COLO668 (cell line): Measurements from ENCODE around the gene MAST3.

Experiments
- DNase-seq: peaks from one replicate; lab custom pipeline; 2025; ENCODE audit not compliant: unreplicated experiment; lab: John Stamatoyannopoulos, UW

Gene MAST3

DNA sequence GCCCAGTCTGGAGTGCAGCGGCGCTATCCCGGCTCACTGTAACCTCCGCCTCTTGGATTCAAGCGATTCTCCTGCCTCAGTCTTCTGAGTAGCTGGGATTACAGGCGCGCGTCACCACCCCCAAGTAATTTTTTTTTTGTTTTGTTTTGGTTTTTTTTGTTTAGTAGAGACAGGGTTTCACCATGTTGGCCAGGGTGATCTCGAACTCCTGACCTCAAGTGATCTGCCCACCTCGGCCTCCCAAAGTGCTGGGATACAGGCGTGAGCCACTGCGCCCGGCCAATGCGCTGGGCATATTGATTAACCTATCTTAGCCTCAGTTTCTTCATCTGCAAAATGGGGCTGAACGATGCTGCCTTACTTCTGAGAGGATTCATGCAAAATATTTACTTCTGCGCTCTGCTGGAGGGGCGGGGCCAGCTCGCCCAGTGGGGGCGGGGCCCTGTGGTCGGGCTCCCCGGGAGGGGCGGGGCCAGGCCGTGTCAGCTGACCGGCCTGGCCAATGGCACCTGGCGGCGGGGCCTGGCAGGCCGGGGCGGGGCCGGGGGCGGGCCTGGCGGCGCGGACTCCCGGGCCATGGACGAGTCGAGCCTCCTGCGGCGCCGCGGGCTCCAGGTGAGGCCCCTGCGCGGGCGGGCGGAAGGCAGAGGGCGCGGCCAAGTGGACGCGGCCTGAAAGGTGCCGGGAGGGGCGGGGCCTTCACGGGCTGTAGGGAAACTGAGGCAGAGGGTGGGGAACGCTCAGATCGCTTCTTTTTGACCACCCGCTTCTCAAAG, at the start of gene MAST3:
MAST3 (plus strand) TSS at position 562 of the 776 bp plus-strand sequence; CDS start at position 577, 15 bp downstream.
- peak; percentile 83 for DNase-seq

DNA sequence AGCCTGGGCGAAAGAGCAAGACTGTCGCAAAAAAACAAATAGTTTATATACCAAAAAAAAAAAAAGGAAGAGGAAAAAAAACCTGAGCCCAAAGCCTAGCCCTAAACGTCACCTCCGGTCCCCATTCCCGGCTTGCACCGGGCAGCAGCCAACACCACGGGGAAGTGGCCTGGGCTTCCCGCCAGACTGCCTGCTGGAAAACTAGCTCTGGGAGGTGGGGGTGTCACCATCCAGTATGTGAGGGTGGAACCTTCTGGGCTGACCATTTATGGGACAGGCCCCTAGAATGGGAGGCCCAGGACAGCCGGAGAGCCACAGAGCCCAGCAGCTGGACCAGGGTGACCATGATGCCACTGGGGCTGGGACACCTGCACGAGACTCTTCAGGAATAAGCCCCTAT, 48.2 kb upstream of the MAST3 start:
- no peak for DNase-seq

DNA sequence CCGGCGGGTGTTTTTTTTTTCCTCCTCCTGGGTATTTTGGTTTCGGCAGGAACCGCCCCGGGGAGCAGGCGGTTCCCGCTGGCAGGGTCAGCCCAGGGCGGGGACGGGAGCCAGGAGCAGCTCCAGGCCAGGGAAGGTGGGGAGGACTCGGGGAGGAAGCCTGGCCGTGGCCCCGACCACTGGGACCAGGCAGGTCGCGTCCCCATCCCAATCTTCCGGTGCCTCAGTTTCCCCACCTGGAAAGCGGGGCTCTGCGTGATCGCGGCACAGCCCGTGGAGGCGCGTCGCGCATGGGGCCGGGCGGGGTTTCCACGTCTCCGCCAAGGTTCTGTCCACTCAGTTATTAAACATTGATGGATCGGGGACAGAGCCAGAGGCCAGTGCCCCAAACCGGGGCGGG, 45.7 kb upstream of the MAST3 start:
- DNase-seq, result no peak

DNA sequence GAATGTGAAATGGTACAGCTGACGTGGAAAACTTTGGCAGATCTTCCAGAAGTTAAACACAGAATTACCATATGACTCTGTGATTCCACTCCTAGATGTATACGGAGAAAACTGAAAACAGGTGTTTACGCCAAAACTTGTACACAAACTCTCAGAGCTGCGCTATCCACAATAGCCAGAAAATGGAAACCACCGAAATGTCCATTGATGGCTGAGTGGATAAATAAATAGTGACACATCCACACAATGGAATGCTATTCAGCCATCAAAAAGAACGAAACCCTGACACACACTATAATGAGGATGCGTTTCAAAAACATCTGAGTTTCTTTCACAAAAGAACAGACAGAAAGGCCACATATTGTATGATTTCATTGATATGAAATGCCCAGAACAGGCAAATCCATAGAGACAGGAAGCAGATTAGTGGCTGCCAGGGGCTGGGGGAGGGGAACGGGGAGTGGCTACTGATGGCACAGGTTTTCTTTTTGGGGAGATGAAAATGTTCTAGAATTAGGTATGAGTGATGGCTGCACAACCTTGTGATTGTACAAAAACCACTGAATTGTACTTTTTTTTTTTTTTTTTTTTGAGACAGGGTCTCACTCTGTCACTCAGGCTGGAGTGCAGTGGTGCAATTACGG, 43.9 kb upstream of the MAST3 start:
- no peak for DNase-seq

DNA sequence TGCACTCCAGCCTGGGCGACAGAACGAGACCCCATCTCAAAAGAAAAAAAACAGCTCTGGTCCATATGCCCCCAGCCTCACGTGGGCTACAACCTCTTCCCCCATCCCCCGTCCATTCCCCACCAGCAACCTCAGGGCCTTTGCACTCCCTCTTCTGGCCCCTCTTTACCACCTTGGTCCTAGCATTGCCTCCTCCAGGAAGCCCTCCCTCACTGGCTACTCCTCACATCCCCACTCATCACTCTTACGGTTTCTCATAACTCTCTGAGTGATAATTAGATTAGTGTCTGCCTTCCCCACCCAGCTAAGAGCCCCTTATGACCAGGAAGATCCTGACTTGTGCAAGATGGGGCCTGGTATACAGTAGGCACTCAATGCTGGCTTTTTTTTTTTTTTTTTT, 41.6 kb upstream of the MAST3 start:
- no peak for DNase-seq

DNA sequence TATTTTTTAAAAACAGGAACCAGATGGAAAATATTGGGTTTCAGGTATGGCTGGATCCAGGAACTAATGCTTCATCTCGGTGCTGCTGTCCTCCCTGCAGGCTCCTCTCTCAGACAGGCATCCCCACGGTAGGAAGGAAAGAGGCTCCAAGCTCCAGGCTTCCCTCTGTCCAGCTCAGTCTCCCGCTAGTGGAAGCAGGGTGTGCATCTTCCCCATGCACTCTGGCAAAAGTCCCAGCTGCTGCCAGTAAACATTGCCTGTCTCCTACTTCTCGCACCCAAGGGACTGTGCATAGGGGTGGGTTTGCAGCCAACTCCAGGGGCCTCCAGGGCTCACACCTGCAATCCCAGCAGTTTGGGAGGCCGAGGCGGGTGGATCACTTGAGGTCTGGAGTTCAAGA, 40.0 kb upstream of the MAST3 start:
- no peak for DNase-seq

DNA sequence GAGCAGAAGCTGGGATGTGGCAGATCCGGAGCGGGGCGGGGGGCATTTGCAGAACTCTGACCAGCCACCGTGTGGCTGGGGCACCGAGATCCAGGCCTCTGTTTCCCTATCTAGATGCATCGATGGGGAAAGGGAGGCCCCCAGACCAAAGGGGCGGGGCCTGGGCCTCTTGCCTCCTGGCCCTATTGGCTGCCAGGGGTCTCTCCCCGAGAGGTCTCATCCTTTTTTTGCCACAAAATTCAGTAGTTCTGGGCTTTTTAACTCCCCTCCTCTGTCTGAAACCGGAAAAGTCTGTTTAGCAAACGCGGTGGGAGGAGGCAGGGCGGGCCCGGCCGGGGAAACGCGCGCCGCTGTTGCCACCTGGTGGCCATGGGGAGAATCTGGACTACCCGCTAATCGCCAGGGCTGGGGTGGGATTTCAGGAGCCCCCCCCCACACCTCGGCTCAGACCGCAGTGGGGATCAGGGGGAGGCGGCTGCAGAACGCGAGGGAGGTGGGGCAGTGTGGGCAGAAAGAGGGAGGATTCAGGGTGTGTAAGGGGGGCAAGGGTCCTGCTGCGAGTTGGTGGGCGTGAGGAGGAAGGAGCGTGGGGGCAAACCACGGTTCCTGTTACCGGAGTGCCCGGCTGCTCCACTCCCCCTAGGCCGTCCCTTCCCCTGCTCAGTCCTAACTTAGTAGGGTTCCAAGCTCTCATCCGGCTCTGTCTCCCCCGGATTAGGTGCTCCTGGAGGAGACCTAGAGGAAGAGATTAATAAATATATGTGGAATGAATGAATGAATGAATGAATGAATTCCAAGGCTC, 39.2 kb upstream of the MAST3 start:
- peak; percentile 71 for DNase-seq

DNA sequence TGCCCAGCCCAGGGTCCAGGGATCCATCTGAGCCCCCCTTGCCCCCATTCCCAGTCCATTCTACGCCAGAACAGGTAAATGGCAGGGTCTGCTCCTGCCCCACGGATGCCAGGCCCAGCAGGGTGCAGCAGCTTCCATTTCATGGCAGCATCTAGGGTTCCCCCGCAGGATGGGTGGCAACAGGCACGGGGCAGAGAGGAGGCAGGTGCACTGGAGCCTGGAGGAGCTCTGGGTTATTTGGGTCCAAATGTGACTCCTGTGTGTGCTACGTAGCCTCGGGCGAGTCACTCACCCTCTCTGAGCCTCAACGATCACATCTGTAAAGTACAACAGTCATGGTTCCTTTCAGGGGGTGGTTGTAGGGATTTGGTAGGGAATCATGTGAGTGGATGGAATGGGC, 38.3 kb upstream of the MAST3 start:
- no peak for DNase-seq

DNA sequence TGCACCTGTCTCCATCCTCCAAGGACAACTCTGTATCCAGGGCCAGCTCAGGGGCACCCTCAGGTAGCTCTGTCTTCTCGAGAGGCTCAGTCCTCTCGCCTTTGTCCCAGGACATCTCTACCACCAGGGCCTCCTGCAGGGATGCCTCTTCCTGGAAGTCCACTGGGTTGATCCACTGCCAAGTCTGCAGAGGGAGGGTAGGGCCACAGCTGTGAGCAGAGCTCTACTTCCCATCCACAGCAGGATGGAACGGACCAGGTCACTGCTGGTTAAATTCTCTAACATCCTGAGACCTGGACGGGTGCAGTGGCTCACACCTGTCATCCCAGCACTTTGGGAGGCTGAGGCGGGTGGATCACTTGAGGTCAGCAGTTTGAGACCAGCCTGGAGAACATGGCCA, 37.7 kb upstream of the MAST3 start:
- DNase-seq, result no peak

DNA sequence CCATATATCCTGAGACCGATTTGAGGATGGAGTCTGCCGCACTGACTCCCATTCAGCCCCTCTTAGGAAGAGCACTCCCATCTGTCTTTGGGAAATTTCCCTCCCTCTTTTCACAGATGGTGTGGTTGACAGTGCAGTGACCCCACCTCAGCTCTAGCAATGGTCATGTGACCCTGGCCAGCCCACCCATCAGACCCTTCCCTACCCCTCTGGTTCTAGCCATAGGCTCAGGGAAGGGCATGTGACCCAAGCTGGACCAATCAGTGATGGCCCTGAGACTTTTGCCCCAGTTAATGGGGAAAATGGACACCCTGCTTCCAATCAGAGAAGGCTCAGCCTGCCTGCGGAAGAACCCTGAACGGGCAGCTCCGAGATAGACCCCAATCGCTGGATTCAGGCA, 37.1 kb upstream of the MAST3 start:
- no peak for DNase-seq

DNA sequence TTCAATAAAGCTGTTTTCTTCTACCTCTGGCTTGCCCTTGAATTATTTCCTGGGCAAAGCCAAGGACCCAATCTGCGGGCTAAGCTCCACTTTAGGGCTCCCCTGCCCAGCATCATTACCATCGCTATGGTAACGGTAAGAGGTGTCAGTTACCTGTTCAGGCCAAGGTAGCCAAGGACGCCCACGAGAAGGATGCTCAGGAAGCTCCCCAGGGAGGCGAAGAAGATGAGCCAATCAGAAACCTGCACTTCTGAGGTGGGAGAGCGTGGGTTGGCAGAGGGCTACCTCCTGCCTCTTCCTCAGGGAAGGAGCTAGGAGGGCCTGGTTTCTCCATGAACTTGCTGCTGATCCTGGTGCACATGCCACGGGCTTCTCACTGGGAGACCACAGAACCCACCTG, 35.5 kb upstream of the MAST3 start:
- DNase-seq, result peak; percentile 15

DNA sequence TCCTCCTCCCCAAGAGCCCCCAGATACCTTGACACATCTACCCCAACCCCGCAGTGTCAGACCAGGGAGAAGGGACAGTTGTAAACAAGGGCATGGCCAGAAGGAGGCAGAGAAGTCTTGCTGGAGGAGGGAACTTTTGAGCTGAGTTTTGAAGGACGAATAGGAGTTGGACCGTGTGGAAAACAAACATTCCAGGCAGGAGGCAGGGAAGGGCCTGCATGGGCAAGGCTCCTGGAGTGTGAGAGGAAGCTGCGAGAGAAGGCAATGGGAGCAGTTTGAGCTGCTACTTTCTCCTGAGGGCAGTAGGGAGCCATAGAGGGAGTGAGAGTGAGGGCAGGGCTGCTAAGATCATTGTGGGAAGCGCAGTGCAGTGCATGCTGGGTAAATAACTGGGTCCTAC, 34.1 kb upstream of the MAST3 start:
- no peak for DNase-seq

DNA sequence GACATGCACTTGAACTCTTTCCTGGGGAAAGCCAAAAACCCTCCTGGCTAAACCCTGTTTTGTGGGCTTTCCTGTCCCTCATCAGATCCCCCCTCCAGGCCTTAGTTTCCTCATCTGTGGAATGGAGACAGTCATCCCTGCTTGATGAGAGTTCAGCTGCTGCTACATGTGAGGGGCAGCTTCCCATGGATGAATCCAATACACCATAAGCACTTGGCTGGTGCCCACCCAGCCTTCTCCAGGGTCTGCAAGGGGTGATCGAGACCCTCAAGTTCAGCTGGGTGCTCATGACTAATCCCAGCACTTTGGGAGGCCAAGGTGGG, 32.4 kb upstream of the MAST3 start:
- DNase-seq, result no peak

DNA sequence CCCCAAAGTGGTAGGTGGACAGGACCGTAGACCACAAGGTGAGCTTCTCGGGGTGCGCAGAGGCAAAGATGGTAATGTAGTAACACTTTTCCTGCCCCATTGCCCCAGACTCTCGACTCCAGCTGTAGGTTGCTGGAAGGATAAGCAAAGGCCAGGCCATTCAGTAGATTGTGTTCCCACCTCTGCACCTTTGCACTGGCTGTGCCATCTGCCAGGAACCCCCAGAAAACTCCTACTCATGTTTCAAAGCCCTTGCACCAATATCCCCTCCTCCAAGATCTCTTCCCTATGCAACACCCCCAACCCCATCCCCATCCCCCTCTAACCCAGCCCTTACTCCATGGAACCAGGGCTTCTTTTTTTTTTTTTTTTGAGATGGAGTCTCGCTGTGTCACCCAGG, 29.2 kb upstream of the MAST3 start:
- no peak for DNase-seq

DNA sequence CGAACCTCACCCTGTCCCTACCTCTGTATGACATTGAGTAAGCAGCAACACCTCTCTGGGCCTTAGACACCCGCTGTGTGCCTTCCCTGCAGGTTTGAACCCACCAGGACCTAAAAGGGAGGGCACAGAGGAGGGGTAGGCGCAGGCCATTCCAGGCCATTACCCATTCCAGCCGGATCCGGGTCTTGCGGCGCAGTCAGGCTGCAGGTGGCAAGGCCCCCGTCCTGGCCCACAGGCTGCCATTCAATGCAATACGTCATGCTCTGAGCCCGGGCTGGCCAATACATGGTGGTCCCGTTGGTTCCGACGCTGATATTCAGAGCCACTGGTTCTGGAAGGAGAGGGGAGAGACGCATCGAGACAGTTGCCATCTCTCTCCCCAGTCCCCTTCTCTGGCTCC, 28.2 kb upstream of the MAST3 start:
- DNase-seq, result no peak

DNA sequence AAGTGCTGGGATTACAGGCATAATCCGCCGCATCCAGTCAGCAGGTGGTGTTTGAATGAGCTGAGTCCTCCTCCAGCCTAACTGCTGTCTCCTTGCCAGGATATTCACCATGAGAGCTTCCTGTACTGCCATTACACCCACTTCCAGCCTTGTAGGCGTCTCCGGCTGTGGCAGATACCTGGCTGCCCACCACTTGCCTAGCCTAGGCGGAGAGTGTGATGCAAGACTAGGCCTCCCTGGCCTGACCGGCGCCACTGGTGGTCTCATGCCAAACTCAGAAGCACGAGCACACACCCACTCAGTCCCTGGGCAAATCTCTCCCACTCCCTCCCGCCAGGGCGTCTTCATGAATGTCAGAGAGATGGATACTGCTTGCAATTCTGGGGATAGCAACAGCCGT, 27.4 kb upstream of the MAST3 start:
- no peak for DNase-seq

DNA sequence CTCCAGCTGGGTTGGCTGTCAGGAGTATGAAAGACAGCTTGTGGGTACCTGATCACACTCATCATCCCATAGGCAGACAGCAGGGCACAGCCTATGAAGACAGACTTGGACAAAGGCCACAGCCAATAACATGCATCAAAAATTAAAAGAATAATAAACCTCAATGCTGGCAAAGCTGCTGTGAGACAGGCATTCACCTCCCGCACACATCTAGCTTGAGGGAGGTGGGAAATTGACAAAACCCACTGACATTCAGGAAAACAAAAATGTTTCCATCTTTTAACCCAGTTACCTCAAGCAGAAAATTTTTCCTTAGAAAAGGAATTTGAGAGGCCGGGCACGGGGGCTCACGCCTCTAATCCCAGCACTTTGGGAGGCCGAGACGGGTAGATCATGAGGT, 25.2 kb upstream of the MAST3 start:
- DNase-seq, result no peak

DNA sequence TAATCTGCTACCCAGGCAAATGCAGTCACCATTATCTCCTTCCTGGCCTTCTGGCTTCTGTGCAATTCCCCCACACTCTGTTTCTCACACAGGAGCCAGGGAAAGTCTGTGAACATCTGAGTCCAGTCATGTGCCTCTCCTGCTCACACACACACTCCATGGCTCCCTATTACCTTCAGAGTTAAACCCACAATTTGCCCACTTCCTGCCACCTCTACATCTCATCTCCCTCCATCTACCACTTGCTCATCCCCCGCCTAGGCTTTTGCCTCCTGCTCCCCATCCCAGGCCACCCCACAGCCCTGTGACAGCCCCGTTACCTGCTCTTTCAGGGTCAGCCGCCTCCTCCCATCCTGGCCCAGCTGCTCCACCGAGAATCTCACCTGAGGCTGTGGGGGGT, 24.4 kb upstream of the MAST3 start:
- no peak for DNase-seq

DNA sequence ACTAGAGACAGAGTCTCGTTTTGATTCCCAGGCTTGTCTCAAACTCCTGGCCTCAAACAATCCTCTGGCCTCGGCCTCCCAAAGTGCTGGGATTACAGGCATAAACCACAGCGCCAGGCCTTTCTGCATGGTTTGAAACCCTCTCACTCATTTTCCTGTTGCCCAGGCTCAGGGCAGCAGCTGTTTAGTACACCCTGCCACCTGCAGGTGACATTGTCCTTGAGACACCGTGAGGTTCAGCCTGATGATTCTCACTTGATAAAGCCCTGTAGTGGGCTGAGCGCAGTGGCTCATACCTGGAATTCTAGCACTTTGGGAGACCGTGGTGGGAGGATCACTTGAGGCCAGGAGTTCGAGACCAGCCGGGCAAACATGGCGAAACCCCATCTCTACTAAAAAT, 23.4 kb upstream of the MAST3 start:
- peak; percentile 40 for DNase-seq

DNA sequence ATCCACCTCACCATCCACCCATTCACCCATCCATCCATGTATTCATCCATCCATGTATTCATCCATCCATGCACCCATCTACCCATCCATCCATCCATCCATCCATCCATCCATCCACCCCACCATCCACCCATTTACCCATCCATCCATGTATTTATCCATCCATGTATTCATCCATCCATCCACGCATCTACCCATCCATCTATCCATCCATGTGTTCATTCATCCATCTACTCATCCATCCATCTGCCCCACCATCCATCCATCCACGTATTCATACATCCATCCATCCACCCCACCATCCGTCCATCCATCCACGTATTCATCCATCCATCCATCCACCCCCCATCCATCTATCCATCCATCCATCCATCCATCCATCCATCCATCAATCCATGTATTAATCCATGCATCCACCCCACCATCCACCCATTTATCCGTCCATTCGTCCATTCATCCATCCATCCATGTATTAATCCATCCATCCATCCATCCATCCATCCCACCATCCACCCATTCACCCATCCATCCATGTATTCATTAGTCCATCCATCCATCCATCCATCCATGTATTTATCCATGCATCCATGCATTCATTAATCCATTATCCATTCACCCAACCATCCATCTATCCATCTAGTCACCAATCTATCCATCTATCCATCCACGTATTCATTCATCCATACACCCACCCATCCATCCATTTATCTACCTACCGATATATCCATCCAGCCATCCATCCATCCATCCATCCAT, 13.5 kb upstream of the MAST3 start:
- DNase-seq, result no peak

DNA sequence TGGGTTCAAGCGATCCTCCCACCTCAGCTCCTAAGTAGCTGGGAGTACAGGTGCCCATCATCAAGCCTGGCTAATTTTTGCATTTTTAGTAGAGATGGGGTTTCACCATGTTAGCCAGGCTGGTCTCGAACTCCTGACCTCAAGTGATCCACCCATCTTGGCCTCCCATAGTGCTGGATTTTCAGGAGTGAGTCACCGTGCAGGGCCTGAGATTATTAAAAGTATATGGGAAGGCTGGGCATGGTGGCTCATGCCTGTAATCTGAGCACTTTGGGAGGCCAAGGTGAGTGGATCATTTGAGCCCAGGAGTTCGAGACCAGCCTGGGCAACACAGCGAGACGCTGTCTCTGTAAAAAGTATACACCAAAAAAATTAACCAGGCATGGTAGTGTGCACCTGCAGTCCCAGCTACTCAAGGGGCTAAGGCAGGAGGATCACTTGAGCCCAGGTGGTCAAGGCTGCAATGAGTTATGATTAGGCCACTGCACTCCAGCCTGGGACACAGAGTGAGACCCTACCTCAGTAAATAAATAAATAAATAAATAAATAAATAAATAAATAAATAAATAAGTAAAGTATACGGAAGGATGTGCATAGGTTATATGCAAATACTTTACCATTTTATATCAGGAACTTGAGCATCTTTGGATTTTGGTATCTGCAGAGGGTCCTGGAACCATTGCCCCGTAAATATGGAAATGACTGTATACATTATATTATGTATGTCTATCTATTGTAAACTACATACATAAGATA, 11.7 kb upstream of the MAST3 start:
- DNase-seq, result no peak
